NCI-H1694 treated with DMSO at 0.1 percent for 48 hours (cell line): Measurements from ENCODE around the gene SPPL2A.
A peak's percentile ranks its signal among the peaks of the same experiment; 100 is the strongest.
"Not testable (repeated sequence)": the region's sequence is repeated elsewhere in the genome, so short reads cannot be mapped to it uniquely, and the experiment has no call there.

Experiments used
- DNase-seq: peaks from one replicate; lab custom pipeline; 2025; lab: John Stamatoyannopoulos, UW

Gene SPPL2A

GRCh38 chr15:50765195-50765967 is at the start of gene SPPL2A:
Gene SPPL2A, minus strand, starts transcription at chr15:50765706. Its CDS starts 173 bp downstream, at chr15:50765533.
- DNase-seq: peak; percentile 59

GRCh38 chr15:50814634-50815033 is 49.1 kb upstream of the SPPL2A start:
- no peak for DNase-seq

GRCh38 chr15:50813865-50814264 is 48.4 kb upstream of the SPPL2A start:
- DNase-seq: no peak

- DNase-seq: no peak
Observed at GRCh38 chr15:50813089-50813488, 47.6 kb upstream of the SPPL2A start.

- DNase-seq: not testable (repeated sequence)
Observed at GRCh38 chr15:50812181-50812506, 46.6 kb upstream of the SPPL2A start.

- DNase-seq: not testable (repeated sequence)
Observed at GRCh38 chr15:50811461-50812180, 46.1 kb upstream of the SPPL2A start.

- no peak for DNase-seq
Observed at GRCh38 chr15:50810128-50810527, 44.6 kb upstream of the SPPL2A start.

- DNase-seq: no peak
Observed at GRCh38 chr15:50808728-50809127, 43.2 kb upstream of the SPPL2A start.

GRCh38 chr15:50803479-50804180 is 38.1 kb upstream of the SPPL2A start:
- DNase-seq: no peak

GRCh38 chr15:50800715-50801114 is 35.2 kb upstream of the SPPL2A start:
- no peak for DNase-seq

- no peak for DNase-seq
Observed at GRCh38 chr15:50798684-50799083, 33.2 kb upstream of the SPPL2A start.

GRCh38 chr15:50797926-50798325 is 32.4 kb upstream of the SPPL2A start:
- DNase-seq: no peak

GRCh38 chr15:50791486-50791885 is 26.0 kb upstream of the SPPL2A start:
- no peak for DNase-seq

- no peak for DNase-seq
Observed at GRCh38 chr15:50790778-50791453, 25.4 kb upstream of the SPPL2A start.

GRCh38 chr15:50786871-50787270 is 21.4 kb upstream of the SPPL2A start:
- no peak for DNase-seq

GRCh38 chr15:50786438-50786837 is 20.9 kb upstream of the SPPL2A start:
- no peak for DNase-seq

- no peak for DNase-seq
Observed at GRCh38 chr15:50783895-50784294, 18.4 kb upstream of the SPPL2A start.

- no peak for DNase-seq
Observed at GRCh38 chr15:50783411-50783810, 17.9 kb upstream of the SPPL2A start.

GRCh38 chr15:50778086-50778485 is 12.6 kb upstream of the SPPL2A start:
- DNase-seq: no peak

GRCh38 chr15:50777042-50777441 is 11.5 kb upstream of the SPPL2A start:
- no peak for DNase-seq

GRCh38 chr15:50774450-50774849 is 8.9 kb upstream of the SPPL2A start:
- no peak for DNase-seq

GRCh38 chr15:50773389-50773788 is 7.9 kb upstream of the SPPL2A start:
- no peak for DNase-seq
